AG04450 (cell line): ENCODE results near the gene CPA1. TPM values are rescaled to one million over a fixed set of nuclear protein-coding genes. Genes with fewer than 3 reads are reported as not detected.

Experiments used
- CTCF ChIA-PET: fragments of 300-600, 350-600 bp; formaldehyde crosslinking; extraction: SDS; loops from one replicate; lab custom pipeline; 2022; ENCODE audit warnings: antibody characterized with exemption, inconsistent platforms; lab: Charles Lee
- POLR2A ChIA-PET: fragments of 350-600 bp; formaldehyde crosslinking; extraction: SDS; loops from one replicate; lab custom pipeline; 2021; ENCODE audit warnings: antibody characterized with exemption, inconsistent platforms; lab: Yijun Ruan, JAX
- DNase-seq: peaks from one replicate; pipeline ENCODE4 v3.0.0-alpha.2; 2011; ENCODE audit warnings: low read depth, low spot score
- H3K27ac ChIP-seq: one replicate; pipeline ENCODE4 v1.5.1; 2012; ENCODE audit warnings: low read depth, low read length, control low read depth
- H3K27me3 ChIP-seq: one replicate; pipeline ENCODE4 v1.6.0; 2012; ENCODE audit warnings: low read length; ENCODE audit not compliant: control insufficient read depth, insufficient read depth
- H3K4me3 ChIP-seq: 2 replicates; pipeline ENCODE4 v1.5.1; 2011; ENCODE audit warnings: mild to moderate bottlenecking, low read depth, low read length, control low read depth
- H3K9me3 ChIP-seq: 2 replicates; pipeline ENCODE4 v1.5.1; 2012; ENCODE audit warnings: low read length; ENCODE audit not compliant: control insufficient read depth, insufficient read depth
- CTCF ChIP-seq: IDR thresholded peaks from 2 replicates; pipeline ENCODE4 v1.5.1; 2011; ENCODE audit warnings: low read depth, low read length, control low read depth, inconsistent platforms
- polyA plus RNA-seq: library from polyadenylated mRNA; depleted of rRNA; stranded (reverse); fragments of >200 nt; gene quantifications from 2 replicates; pipeline ENCODE4 v1.2.3, GENCODE V29; 2011

The CPA1 gene
- polyA plus RNA-seq, 1 experiment, result 0.07 TPM

- ChIA-PET POLR2A (no interaction called here), CTCF (interaction anchor here (0.6 kb wide), 1 partner anchor 318 kb away, joined by 3 read pairs; no protein-coding TSS in a partner anchor)
- Histone ChIP-seq H3K27me3 (no peaks in the 10 kb centered on the region), H3K4me3 (no peak overlapping the region), H3K27ac (no peak overlapping the region), H3K9me3 (no peaks in the 10 kb centered on the region)
- DNase-seq, result no peak
- no peak for TF ChIP-seq CTCF
Observed at GRCh38 chr7:130409067-130409711, 28.9 kb downstream of the CPA1 start.

GRCh38 chr7:130409712-130410072, 29.4 kb downstream of the CPA1 start:
- DNase-seq, result no peak
- no peaks in the 10 kb centered on the region for H3K27me3 ChIP-seq
- no peak overlapping the region for H3K4me3 ChIP-seq
- ChIA-PET CTCF (interaction anchor here (0.7 kb wide), 1 partner anchor 311 kb away, joined by 4 read pairs; no protein-coding TSS in a partner anchor), POLR2A (no interaction called here)
- TF ChIP-seq CTCF, result no peak
- H3K27ac ChIP-seq, result no peak overlapping the region
- H3K9me3 ChIP-seq, result no peaks in the 10 kb centered on the region

- H3K27me3 ChIP-seq, result no peaks in the 10 kb centered on the region
- DNase-seq, result no peak
- no peak for TF ChIP-seq CTCF
- POLR2A ChIA-PET, result no interaction called here
- H3K9me3 ChIP-seq, result no peaks in the 10 kb centered on the region
- CTCF ChIA-PET, result interaction anchor here (0.6 kb wide), 1 partner anchor 338 kb away, joined by 3 read pairs; no protein-coding TSS in a partner anchor
- H3K4me3 ChIP-seq, result no peak overlapping the region
- no peak overlapping the region for H3K27ac ChIP-seq
Observed at GRCh38 chr7:130410868-130411541, 30.7 kb downstream of the CPA1 start.

GRCh38 chr7:130413201-130413600, 32.9 kb downstream of the CPA1 start:
- CTCF ChIA-PET, result interaction anchor here (0.7 kb wide), 1 partner anchor 49 kb away, joined by 4 read pairs; no protein-coding TSS in a partner anchor
- no peak for DNase-seq

More at GRCh38 chr7:130413201-130413600, 32.9 kb downstream of the CPA1 start:
- Histone ChIP-seq H3K27me3 (no peaks in the 10 kb centered on the region), H3K27ac (no peak overlapping the region), H3K9me3 (no peaks in the 10 kb centered on the region), H3K4me3 (no peak overlapping the region)
- no peak for TF ChIP-seq CTCF
- POLR2A ChIA-PET, result no interaction called here
